ENCODE data around the gene UBR2. TPM values are rescaled to one million over a fixed set of nuclear protein-coding genes. Genes with fewer than 3 reads are reported as not detected.
A peak's percentile ranks its signal among the peaks of the same experiment; 100 is the strongest.

UBR2 gene
- total and polyA plus RNA-seq, 9 of the 15 experiments (the other 6 are each of a cell fraction or from before 2014, with no cell fraction given): 9.1 to 38.9 (median 23.4) TPM

- TF ChIP-seq, protein P1, sequence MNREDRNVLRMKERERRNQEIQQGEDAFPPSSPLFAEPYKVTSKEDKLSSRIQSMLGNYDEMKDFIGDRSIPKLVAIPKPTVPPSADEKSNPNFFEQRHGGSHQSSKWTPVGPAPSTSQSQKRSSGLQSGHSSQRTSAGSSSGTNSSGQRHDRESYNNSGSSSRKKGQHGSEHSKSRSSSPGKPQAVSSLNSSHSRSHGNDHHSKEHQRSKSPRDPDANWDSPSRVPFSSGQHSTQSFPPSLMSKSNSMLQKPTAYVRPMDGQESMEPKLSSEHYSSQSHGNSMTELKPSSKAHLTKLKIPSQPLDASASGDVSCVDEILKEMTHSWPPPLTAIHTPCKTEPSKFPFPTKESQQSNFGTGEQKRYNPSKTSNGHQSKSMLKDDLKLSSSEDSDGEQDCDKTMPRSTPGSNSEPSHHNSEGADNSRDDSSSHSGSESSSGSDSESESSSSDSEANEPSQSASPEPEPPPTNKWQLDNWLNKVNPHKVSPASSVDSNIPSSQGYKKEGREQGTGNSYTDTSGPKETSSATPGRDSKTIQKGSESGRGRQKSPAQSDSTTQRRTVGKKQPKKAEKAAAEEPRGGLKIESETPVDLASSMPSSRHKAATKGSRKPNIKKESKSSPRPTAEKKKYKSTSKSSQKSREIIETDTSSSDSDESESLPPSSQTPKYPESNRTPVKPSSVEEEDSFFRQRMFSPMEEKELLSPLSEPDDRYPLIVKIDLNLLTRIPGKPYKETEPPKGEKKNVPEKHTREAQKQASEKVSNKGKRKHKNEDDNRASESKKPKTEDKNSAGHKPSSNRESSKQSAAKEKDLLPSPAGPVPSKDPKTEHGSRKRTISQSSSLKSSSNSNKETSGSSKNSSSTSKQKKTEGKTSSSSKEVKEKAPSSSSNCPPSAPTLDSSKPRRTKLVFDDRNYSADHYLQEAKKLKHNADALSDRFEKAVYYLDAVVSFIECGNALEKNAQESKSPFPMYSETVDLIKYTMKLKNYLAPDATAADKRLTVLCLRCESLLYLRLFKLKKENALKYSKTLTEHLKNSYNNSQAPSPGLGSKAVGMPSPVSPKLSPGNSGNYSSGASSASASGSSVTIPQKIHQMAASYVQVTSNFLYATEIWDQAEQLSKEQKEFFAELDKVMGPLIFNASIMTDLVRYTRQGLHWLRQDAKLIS (CRISPR knock-in tag; IDR thresholded peaks at IDR 0.05): 0 out of 2 replicates have a peak, but pooled peaks have one; percentile 55
- TF ChIP-seq SUPT5H (IDR thresholded peaks at IDR 0.05) (no peak), ZNF398 (CRISPR knock-in tag; IDR thresholded peaks at IDR 0.05) (no peak), ARHGAP35 (IDR thresholded peaks at IDR 0.05; ENCODE audit: partially characterized antibody) (no peak), TAL1 (IDR thresholded peaks at IDR 0.05) (no peak), MECOM (CRISPR knock-in tag; IDR thresholded peaks at IDR 0.05) (no peak), ZFPM2 (CRISPR knock-in tag; IDR thresholded peaks at IDR 0.05) (no peak), ATF1 (CRISPR knock-in tag; IDR thresholded peaks at IDR 0.05) (no peak), ATF1 (tag; IDR thresholded peaks at IDR 0.05) (peak; percentile 53; the same call in 1 of the 2 replicates), HDAC2 (IDR thresholded peaks at IDR 0.05) (peak; percentile 65; the same call in 1 of the 2 replicates), ZNF507 (tag; conservative IDR thresholded peaks at IDR 0.05) (no peak), YBX1 (IDR thresholded peaks at IDR 0.05) (no peak), CREM (IDR thresholded peaks at IDR 0.05; ENCODE audit: low read depth) (peak; percentile 66), MTA1 (IDR thresholded peaks at IDR 0.05; ENCODE audit: borderline replicate concordance) (0 out of 2 replicates have a peak, but pooled peaks have one; percentile 28)
- TF ChIP-seq, protein P2, sequence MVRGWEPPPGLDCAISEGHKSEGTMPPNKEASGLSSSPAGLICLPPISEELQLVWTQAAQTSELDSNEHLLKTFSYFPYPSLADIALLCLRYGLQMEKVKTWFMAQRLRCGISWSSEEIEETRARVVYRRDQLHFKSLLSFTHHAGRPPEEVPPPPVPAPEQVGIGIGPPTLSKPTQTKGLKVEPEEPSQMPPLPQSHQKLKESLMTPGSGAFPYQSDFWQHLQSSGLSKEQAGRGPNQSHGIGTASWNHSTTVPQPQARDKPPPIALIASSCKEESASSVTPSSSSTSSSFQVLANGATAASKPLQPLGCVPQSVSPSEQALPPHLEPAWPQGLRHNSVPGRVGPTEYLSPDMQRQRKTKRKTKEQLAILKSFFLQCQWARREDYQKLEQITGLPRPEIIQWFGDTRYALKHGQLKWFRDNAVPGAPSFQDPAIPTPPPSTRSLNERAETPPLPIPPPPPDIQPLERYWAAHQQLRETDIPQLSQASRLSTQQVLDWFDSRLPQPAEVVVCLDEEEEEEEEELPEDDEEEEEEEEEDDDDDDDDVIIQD (CRISPR knock-in tag; IDR thresholded peaks at IDR 0.05): no peak
- TF ChIP-seq, protein P3, sequence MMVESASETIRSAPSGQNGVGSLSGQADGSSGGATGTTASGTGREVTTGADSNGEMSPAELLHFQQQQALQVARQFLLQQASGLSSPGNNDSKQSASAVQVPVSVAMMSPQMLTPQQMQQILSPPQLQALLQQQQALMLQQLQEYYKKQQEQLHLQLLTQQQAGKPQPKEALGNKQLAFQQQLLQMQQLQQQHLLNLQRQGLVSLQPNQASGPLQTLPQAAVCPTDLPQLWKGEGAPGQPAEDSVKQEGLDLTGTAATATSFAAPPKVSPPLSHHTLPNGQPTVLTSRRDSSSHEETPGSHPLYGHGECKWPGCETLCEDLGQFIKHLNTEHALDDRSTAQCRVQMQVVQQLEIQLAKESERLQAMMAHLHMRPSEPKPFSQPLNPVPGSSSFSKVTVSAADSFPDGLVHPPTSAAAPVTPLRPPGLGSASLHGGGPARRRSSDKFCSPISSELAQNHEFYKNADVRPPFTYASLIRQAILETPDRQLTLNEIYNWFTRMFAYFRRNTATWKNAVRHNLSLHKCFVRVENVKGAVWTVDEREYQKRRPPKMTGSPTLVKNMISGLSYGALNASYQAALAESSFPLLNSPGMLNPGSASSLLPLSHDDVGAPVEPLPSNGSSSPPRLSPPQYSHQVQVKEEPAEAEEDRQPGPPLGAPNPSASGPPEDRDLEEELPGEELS (CRISPR knock-in tag; IDR thresholded peaks at IDR 0.05; ENCODE audit: borderline replicate concordance): no peak
- TF ChIP-seq, protein P4, sequence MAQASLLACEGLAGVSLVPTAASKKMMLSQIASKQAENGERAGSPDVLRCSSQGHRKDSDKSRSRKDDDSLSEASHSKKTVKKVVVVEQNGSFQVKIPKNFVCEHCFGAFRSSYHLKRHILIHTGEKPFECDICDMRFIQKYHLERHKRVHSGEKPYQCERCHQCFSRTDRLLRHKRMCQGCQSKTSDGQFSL (CRISPR knock-in tag; IDR thresholded peaks at IDR 0.05): no peak
- TF ChIP-seq, protein P4 (tag; IDR thresholded peaks at IDR 0.05): no peak
Observed at GRCh38 chr6:42547407-42548329, 16.2 kb upstream of the UBR2 start (continued).
